HEK293 (cell line): ENCODE results near the gene AFF3.
A peak's percentile ranks its signal among the peaks of the same experiment; 100 is the strongest.

Experiments used
- CTCF ChIA-PET: fragments of 350-600 bp; formaldehyde crosslinking; extraction: SDS; loops from one replicate; lab custom pipeline; 2021; ENCODE audit warnings: antibody characterized with exemption; lab: Yijun Ruan, JAX
- POLR2A ChIA-PET: fragments of 300-600 bp; formaldehyde crosslinking; extraction: SDS; loops from one replicate; lab custom pipeline; 2020; ENCODE audit warnings: antibody characterized with exemption, inconsistent platforms; lab: Yijun Ruan, JAX
- H3K27ac ChIP-seq: fragments of 200-500 bp; sonication (Bioruptor generic); 2 replicates; pipeline ENCODE4 v1.5.1; 2014; ENCODE audit warnings: low read depth, low read length, control low read depth, inconsistent platforms; ENCODE audit errors: extremely low read depth
- H3K36me3 ChIP-seq, 2 experiments: fragments of 200-500 bp in 1 of 2; sonication (Bioruptor generic) in 1 of 2; 1 replicate in 1 of 2; 2 replicates in 1 of 2; pipeline ENCODE4 v1.5.1; 2014 to 2017; ENCODE audit warnings: inconsistent platforms in 2 of 2, low read length in 2 of 2; ENCODE audit not compliant: control insufficient read depth in 2 of 2, insufficient read depth in 1 of 2
- H3K4me1 ChIP-seq: fragments of 200-500 bp; sonication (Bioruptor generic); 2 replicates; pipeline ENCODE4 v1.5.1; 2014; ENCODE audit warnings: mild to moderate bottlenecking, low read length, inconsistent platforms; ENCODE audit not compliant: control insufficient read depth, insufficient read depth
- H3K4me3 ChIP-seq: 2 replicates; pipeline ENCODE4 v1.5.1; 2011; ENCODE audit warnings: low read depth, mild to moderate bottlenecking, control low read depth, low read length, moderate library complexity
- H3K9me3 ChIP-seq: fragments of 200-500 bp; sonication (Bioruptor generic); 2 replicates; pipeline ENCODE4 v1.5.1; 2014; ENCODE audit warnings: low read depth, low read length, inconsistent platforms; ENCODE audit not compliant: control insufficient read depth, insufficient read depth
- GLIS2 ChIP-seq: fragments of 450-650 bp; formaldehyde crosslinking; IDR thresholded peaks from 2 replicates; pipeline ENCODE4 v1.5.1; 2016; ENCODE audit warnings: missing biosample characterization, missing genetic modification characterization
- REPIN1 ChIP-seq: fragments of 450-650 bp; formaldehyde crosslinking; IDR thresholded peaks from 2 replicates; pipeline ENCODE4 v1.5.1; 2017; ENCODE audit warnings: missing biosample characterization, missing genetic modification characterization, low read depth
- SCRT2 ChIP-seq: fragments of 450-650 bp; formaldehyde crosslinking; IDR thresholded peaks from 2 replicates; pipeline ENCODE4 v1.5.1; 2016; ENCODE audit warnings: missing biosample characterization, missing genetic modification characterization
- ZBTB48 ChIP-seq: fragments of 450-650 bp; formaldehyde crosslinking; IDR thresholded peaks from 2 replicates; pipeline ENCODE4 v1.5.1; 2016; ENCODE audit warnings: missing biosample characterization, missing genetic modification characterization
- ZFP37 ChIP-seq: fragments of 450-650 bp; formaldehyde crosslinking; IDR thresholded peaks from 2 replicates; pipeline ENCODE4 v1.5.1; 2016; ENCODE audit warnings: missing biosample characterization, missing genetic modification characterization
- ZNF112 ChIP-seq: fragments of 450-650 bp; formaldehyde crosslinking; IDR thresholded peaks from 2 replicates; pipeline ENCODE4 v1.5.0; 2017; ENCODE audit warnings: missing biosample characterization, missing genetic modification characterization
- ZNF121 ChIP-seq: fragments of 450-650 bp; formaldehyde crosslinking; IDR thresholded peaks from 2 replicates; pipeline ENCODE4 v1.5.1; 2016; ENCODE audit warnings: missing biosample characterization, missing genetic modification characterization
- ZNF2 ChIP-seq: fragments of 450-650 bp; formaldehyde crosslinking; IDR thresholded peaks from 2 replicates; pipeline ENCODE4 v1.5.1; 2016; ENCODE audit warnings: missing biosample characterization, missing genetic modification characterization
- ZNF521 ChIP-seq: fragments of 450-650 bp; formaldehyde crosslinking; IDR thresholded peaks from 2 replicates; pipeline ENCODE4 v1.5.1; 2017; ENCODE audit warnings: missing biosample characterization, mild to moderate bottlenecking, missing genetic modification characterization
- ZNF530 ChIP-seq: fragments of 450-650 bp; formaldehyde crosslinking; IDR thresholded peaks from 2 replicates; pipeline ENCODE4 v1.5.1; 2016; ENCODE audit warnings: low read depth, missing biosample characterization, missing genetic modification characterization
- ZNF548 ChIP-seq: fragments of 450-650 bp; formaldehyde crosslinking; IDR thresholded peaks from 2 replicates; pipeline ENCODE4 v1.5.1; 2016; ENCODE audit warnings: missing biosample characterization, missing genetic modification characterization
- ZNF561 ChIP-seq: fragments of 450-650 bp; IDR thresholded peaks from 2 replicates; pipeline ENCODE4 v1.5.1; 2018; ENCODE audit warnings: missing biosample characterization, missing genetic modification characterization, borderline replicate concordance
- ZNF571 ChIP-seq: fragments of 450-650 bp; formaldehyde crosslinking; IDR thresholded peaks from 2 replicates; pipeline ENCODE4 v1.5.0; 2017; ENCODE audit warnings: missing biosample characterization, missing genetic modification characterization
- ZNF626 ChIP-seq: fragments of 450-650 bp; sonication (Bioruptor Pico); formaldehyde crosslinking; IDR thresholded peaks from 2 replicates; pipeline ENCODE4 v1.5.1; 2018; ENCODE audit warnings: missing biosample characterization, missing genetic modification characterization, inconsistent platforms
- ZNF654 ChIP-seq: fragments of 450-650 bp; formaldehyde crosslinking; IDR thresholded peaks from 2 replicates; pipeline ENCODE4 v1.5.1; 2016; ENCODE audit warnings: low read depth, missing biosample characterization, missing genetic modification characterization
- ZNF76 ChIP-seq: fragments of 450-650 bp; formaldehyde crosslinking; IDR thresholded peaks from 2 replicates; pipeline ENCODE4; 2016; ENCODE audit warnings: low read depth, missing biosample characterization, missing genetic modification characterization, borderline replicate concordance
- TF ChIP-seq, protein P1 (sequence below): fragments of 450-650 bp; formaldehyde crosslinking; IDR thresholded peaks from 2 replicates; pipeline ENCODE4 v1.5.1; 2016; ENCODE audit warnings: missing biosample characterization, missing genetic modification characterization
- TF ChIP-seq, protein P2 (sequence below): fragments of 450-650 bp; formaldehyde crosslinking; IDR thresholded peaks from 2 replicates; pipeline ENCODE4 v1.5.1; 2016; ENCODE audit warnings: missing biosample characterization, missing genetic modification characterization
- TF ChIP-seq, protein P3 (sequence below): fragments of 450-650 bp; formaldehyde crosslinking; IDR thresholded peaks from 2 replicates; pipeline ENCODE4 v1.5.1; 2017; ENCODE audit warnings: missing biosample characterization, missing genetic modification characterization
- TF ChIP-seq, protein P4 (sequence below): fragments of 450-650 bp; formaldehyde crosslinking; IDR thresholded peaks from 2 replicates; pipeline ENCODE4 v1.5.1; 2016; ENCODE audit warnings: missing biosample characterization, missing genetic modification characterization, low read depth

The AFF3 gene

DNA sequence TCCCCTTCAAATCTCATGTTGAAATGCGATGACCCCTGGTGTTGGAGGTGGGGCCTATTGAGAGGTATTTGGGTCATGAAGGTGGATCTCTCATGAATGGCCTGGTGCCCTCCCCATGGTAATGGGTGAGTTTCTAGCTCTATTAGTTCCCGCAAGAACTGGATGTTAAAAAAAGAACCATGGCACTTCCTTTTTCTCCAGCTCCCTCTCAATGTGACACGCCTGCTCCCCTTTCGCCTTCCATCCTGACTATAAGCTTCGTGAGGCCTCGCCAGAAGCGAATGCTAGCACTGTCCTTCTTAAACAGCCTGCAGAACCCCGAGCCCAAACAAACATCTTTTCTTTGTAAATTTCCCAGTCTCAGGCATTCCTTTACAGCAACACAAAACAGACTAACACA, 349.4 kb downstream of the AFF3 start:
- POLR2A ChIA-PET = no interaction called here
- no peaks in the 10 kb centered on the region for H3K36me3 ChIP-seq
- H3K9me3 ChIP-seq = no peaks in the 10 kb centered on the region
- CTCF ChIA-PET = interaction anchor here (0.6 to 1.6 kb wide), 2 partner anchors 121 to 470 kb away, joined by 3 read pairs; no protein-coding TSS in a partner anchor
- no peaks in the 10 kb centered on the region for H3K4me1 ChIP-seq
- TF ChIP-seq ZNF626 = no peak
- TF ChIP-seq GLIS2 (tag by site-specific recombination) = no peak
- no peak for TF ChIP-seq ZNF521
- no peak for TF ChIP-seq ZNF561
- TF ChIP-seq, protein P1, sequence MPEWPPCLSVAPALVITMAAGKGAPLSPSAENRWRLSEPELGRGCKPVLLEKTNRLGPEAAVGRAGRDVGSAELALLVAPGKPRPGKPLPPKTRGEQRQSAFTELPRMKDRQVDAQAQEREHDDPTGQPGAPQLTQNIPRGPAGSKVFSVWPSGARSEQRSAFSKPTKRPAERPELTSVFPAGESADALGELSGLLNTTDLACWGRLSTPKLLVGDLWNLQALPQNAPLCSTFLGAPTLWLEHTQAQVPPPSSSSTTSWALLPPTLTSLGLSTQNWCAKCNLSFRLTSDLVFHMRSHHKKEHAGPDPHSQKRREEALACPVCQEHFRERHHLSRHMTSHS = no peak
- TF ChIP-seq ZNF112 (tag by site-specific recombination) = no peak
- no peak for TF ChIP-seq REPIN1 (tag by site-specific recombination)
- no peak for TF ChIP-seq ZNF571 (tag by site-specific recombination)
- TF ChIP-seq ZNF2 = no peak
- TF ChIP-seq ZNF530 (tag by site-specific recombination) = no peak
- TF ChIP-seq ZNF76 (tag by site-specific recombination) = no peak
- TF ChIP-seq ZNF654 (tag by site-specific recombination) = no peak
- no peak for TF ChIP-seq ZBTB48 (tag by site-specific recombination)
- no peak for TF ChIP-seq ZNF548 (tag by site-specific recombination)
- TF ChIP-seq ZNF121 (tag by site-specific recombination) = no peak
- no peak overlapping the region for H3K4me3 ChIP-seq
- H3K27ac ChIP-seq = no peak overlapping the region

DNA sequence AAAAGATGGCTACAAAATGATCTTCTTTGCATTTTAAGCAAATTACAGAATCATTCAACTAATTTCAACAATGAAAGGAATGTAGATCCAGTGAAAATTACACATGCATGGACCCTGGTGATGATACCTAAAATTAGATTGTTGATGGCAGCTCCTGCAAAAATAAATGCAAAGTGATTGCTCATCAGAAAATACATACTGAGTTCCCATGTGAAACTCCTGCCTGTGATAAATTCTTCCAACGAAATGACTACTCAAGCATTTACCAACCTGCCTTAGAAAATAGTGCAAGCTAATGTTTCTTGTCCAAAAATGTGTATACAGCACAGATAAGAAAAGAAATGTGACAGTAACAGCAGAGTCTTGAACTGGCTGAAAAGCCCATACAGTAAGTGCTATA, 352.5 kb downstream of the AFF3 start:
- no peak overlapping the region for H3K4me3 ChIP-seq
- H3K9me3 ChIP-seq = no peaks in the 10 kb centered on the region
- H3K4me1 ChIP-seq = no peaks in the 10 kb centered on the region
- ChIA-PET POLR2A (no interaction called here), CTCF (no interaction called here)
- H3K36me3 ChIP-seq = no peaks in the 10 kb centered on the region
- TF ChIP-seq SCRT2 (tag by site-specific recombination) = no peak
- TF ChIP-seq, all 188 proteins: peak for 0
- no peak overlapping the region for H3K27ac ChIP-seq

DNA sequence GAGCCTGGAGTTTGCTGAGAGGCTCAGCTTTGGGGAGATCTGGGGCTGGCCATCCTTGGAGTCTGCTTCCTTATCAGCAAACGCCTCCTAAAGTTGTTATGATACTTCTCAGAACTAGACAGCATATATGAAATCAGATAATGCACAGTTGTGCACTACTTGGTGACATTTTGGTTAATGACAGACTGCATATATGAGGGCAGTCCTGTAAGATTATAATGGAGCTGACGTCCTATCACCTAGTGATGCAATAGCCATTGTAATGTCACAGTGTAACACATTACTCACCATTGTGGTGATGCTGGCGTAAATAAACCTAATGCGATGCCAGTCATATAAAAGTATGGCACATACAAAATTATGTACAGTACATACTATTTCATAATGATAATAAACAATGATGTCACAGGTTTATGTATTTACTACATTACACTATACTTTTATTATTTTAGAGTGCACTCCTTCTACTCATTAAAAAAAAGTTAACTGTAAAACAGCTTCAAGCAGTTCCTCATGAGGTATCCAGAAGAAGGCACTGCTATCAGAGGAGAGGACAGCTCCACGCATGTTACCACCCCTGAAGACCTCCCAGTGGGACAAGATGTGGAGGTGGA, 354.5 kb downstream of the AFF3 start:
- H3K36me3 ChIP-seq = no peaks in the 10 kb centered on the region
- H3K27ac ChIP-seq = no peak overlapping the region
- TF ChIP-seq, protein P2, sequence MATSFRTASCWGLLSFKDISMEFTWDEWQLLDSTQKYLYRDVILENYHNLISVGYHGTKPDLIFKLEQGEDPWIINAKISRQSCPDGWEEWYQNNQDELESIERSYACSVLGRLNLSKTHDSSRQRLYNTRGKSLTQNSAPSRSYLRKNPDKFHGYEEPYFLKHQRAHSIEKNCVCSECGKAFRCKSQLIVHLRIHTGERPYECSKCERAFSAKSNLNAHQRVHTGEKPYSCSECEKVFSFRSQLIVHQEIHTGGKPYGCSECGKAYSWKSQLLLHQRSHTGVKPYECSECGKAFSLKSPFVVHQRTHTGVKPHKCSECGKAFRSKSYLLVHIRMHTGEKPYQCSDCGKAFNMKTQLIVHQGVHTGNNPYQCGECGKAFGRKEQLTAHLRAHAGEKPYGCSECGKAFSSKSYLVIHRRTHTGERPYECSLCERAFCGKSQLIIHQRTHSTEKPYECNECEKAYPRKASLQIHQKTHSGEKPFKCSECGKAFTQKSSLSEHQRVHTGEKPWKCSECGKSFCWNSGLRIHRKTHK (tag by site-specific recombination) = no peak
- TF ChIP-seq, protein P3, sequence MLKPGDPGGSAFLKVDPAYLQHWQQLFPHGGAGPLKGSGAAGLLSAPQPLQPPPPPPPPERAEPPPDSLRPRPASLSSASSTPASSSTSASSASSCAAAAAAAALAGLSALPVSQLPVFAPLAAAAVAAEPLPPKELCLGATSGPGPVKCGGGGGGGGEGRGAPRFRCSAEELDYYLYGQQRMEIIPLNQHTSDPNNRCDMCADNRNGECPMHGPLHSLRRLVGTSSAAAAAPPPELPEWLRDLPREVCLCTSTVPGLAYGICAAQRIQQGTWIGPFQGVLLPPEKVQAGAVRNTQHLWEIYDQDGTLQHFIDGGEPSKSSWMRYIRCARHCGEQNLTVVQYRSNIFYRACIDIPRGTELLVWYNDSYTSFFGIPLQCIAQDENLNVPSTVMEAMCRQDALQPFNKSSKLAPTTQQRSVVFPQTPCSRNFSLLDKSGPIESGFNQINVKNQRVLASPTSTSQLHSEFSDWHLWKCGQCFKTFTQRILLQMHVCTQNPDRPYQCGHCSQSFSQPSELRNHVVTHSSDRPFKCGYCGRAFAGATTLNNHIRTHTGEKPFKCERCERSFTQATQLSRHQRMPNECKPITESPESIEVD = peak; percentile 12; the same call in 1 of the 2 replicates
- TF ChIP-seq, protein P4, sequence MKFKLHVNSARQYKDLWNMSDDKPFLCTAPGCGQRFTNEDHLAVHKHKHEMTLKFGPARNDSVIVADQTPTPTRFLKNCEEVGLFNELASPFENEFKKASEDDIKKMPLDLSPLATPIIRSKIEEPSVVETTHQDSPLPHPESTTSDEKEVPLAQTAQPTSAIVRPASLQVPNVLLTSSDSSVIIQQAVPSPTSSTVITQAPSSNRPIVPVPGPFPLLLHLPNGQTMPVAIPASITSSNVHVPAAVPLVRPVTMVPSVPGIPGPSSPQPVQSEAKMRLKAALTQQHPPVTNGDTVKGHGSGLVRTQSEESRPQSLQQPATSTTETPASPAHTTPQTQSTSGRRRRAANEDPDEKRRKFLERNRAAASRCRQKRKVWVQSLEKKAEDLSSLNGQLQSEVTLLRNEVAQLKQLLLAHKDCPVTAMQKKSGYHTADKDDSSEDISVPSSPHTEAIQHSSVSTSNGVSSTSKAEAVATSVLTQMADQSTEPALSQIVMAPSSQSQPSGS = peak; percentile 62; the same call in 1 of the 2 replicates
- TF ChIP-seq ZFP37 (tag by site-specific recombination) = no peak
- no peak overlapping the region for H3K4me3 ChIP-seq
- ChIA-PET CTCF (interaction anchor here (0.7 to 1.6 kb wide), 3 partner anchors 180 to 230 kb away, joined by 3 read pairs; no protein-coding TSS in a partner anchor), POLR2A (no interaction called here)
- H3K9me3 ChIP-seq = no peaks in the 10 kb centered on the region
- no peaks in the 10 kb centered on the region for H3K4me1 ChIP-seq
